Stimulated activated CD4-positive, alpha-beta T cell treated with anti-CD3 and anti-CD28 coated beads, Interleukin-2, amount 100 ng/mL, for 4 hours (primary cell): Measurements from ENCODE around the gene CDCA8.
"Not testable (repeated sequence)": the region's sequence is repeated elsewhere in the genome, so short reads cannot be mapped to it uniquely, and the experiment has no call there.

Experiments
- DNase-seq: peaks from one replicate; pipeline ENCODE4 v3.0.0-alpha.2; 2020; ENCODE audit warnings: low read depth

CDCA8 gene

DNA sequence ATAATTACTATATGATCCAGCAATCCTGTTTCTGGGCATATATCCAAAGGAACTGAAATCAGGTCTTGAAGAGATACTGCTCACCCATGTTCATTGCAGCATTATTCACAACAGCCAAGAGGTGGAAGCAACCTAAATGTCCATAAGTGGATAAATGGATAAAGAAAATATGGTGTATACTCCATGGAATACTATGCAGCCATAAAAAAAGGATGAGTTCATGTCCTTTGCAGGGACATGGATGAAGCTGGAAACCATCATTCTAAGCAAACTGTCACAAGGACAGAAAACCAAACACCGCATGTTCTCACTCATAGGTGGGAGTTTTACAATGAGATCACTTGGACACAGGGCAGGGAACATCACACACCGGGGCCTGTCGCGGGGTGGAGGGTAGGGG is 46.3 kb downstream of the CDCA8 start:
- not testable (repeated sequence) for DNase-seq

DNA sequence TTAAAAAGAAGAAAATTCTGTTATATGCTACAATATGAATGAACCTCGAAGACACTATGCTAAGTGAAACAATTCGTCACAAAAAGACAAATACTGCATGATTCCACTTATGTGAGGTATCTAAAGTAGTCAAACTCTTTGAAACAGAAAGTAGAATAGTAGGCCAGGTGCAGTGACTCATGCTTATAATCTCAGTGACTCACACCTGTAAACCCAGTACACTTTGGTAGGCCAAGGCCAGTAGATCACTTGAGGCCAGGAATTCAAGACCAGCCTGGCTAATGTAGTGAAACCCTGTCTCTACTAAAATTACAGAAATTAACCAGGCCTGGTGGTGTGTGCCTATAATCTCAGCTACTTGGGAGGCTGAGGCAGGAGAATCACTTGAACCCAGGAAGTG is 46.9 kb downstream of the CDCA8 start:
- no peak for DNase-seq

GRCh38 chr1:37741130-37741529 is 48.8 kb downstream of the CDCA8 start:
- DNase-seq: no peak

GRCh38 chr1:37741662-37742061 is 49.3 kb downstream of the CDCA8 start:
- no peak for DNase-seq

- DNase-seq: no peak
Measured at GRCh38 chr1:37746806-37747205, 54.5 kb downstream of the CDCA8 start.

GRCh38 chr1:37748565-37748964 is 56.2 kb downstream of the CDCA8 start:
- no peak for DNase-seq

GRCh38 chr1:37752213-37752582 is 59.9 kb downstream of the CDCA8 start:
- DNase-seq: no peak

DNA sequence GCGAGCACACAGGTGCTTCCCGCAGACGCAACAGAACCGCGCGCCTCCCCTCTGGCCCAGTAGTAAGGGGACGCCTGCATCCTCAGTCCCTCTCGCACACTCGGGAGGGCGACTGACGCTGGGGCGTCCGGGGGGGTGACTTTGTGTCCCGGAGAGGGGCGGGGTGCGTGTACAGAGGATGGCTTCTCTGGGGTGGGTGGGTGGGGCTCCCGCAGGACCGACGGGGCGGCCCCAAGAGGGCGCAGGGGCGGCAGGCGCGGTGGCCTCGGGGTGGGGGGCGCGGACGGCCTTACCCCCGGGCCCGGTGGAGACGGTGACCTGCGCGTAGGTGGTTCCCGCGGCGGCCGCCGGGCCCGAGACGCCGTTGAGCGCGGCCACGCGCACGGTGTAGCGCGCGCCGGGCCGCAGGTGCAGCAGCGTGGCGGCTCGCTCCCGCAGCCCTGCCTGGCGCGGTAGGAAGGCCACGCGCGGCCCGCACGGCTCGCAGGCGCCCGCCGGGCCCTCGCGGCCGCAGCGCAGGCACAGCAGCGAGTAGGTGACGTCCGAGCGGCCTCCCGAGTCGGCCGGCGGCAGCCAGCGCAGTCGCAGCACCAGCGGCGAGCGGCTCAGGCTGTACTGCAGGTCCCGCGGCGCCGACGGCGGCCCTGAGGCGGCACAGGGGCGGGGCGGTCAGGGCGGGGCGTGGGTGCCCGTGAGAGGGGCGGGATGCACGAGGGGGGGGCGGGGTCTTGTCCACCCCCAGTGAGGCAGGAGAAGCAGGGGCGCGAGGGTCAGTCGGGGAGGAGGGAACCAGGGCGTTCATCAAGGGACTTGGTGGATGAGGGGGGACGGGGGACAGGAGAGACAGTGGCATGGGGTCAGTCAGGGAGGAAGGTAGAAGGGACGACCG is 60.5 kb downstream of the CDCA8 start:
- no peak for DNase-seq

DNA sequence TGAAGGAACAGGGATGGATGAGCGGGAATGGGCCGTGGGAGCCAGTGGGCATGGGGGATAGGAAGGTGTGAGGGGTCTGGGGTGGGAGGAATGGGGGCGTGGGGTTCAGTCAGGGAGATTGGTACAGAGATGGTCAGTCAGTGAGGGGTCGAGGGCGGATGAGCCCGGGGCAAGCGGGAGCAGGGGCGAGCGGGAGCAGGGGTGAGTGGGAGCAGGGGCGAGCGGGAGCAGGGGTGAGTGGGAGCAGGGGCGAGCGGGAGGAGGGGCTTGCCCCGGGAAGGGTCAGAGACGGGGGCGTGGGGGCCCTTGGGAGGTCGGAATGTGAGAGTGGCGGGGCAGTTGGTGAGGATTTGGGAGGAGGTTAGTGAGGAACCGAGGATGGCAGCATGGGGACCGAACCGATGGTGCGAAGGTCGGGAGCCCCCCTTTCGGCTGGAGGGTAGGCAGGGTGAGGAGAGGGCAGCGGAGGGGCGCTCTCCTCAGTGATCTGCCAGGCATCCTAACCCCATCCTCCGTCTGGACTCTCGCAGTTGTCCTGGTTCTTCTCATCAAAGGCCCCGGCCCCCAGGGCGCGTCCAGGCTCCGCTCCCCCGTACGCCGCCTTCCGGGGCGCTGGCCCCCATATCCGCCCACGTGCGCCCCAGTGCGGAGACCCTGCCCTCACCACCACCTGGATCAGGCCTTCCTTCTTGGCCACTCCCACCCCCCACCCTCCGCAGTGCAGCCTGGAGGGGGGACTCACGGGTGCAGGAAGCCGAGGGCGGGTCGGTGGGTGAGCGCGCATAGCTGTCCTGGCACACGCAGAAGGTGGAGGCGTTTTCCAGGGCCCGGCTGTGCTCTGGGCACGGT is 61.4 kb downstream of the CDCA8 start:
- no peak for DNase-seq

- DNase-seq: no peak
Measured at GRCh38 chr1:37755290-37755689, 63.0 kb downstream of the CDCA8 start.

DNA sequence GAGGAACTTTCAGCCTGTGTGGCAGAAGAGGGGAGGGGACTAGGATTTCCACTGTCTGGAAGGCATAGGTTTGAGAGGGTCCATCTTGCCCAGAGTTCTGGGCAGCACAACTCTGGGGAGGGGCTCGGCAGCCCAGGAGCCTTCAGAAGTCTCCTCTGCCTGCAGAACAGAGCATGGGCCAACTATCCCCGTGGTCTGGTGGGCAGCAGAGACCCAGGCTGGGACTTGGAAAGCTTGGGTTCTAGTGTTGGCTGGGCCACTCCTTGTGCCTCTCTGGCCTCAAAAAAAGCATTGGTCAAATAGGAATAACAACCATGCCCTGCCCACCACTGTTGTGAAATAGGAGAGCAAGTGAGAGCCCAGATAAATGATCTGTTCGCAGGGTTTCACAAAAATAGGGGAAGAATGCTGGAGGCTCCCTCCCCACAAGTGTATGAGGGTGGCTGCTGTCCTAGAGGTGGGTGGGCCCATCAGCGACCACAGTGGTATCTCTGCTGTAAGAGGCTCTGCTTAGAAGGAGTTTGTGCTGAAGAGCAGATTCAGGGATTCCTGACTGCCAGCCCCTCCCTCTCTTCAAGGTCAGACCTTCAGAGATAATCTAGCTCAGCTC is 63.7 kb downstream of the CDCA8 start:
- no peak for DNase-seq
